ENCODE measurements around the gene PRCC. TPM values are rescaled to one million over a fixed set of nuclear protein-coding genes. Genes with fewer than 3 reads are reported as not detected.

Gene PRCC
- polyA plus RNA-seq, 3 donors, result 26.7 to 37.1 (median 29.6) TPM

GRCh38 chr1:156772728-156773497, 5.6 kb downstream of the PRCC start:
- no peak for DNase-seq
- H3K36me3 ChIP-seq (replicated peaks in 1 of 2; ENCODE audit: control insufficient read depth in 1 of 2, insufficient read depth in 2 of 2, low read length in 2 of 2), result peaks cover 13 to 55% of the 10 kb centered on the region in 2 donors
- H3K36me3 Mint-ChIP-seq, result peaks cover 33 to 40% of the 10 kb centered on the region in 2 donors
- no peak overlapping the region for H3K4me3 Mint-ChIP-seq
- no peak overlapping the region for H3K4me2 ChIP-seq (replicated peaks; ENCODE audit: extremely low read depth, low read length, poor library complexity, severe bottlenecking)
- no peak overlapping the region for H3K27ac ChIP-seq (ENCODE audit: low read depth in 1 of 2, low read length in 2 of 2)
- no peaks in the 10 kb centered on the region for H3K27me3 ChIP-seq (ENCODE audit: control insufficient read depth in 2 of 2, insufficient read depth in 2 of 2, low read length in 2 of 2)
- no peaks in the 10 kb centered on the region for H3K9me3 ChIP-seq (replicated peaks in 1 of 2; ENCODE audit: control insufficient read depth in 1 of 2, insufficient read depth in 1 of 2, low read length in 2 of 2)
- H3K9me3 Mint-ChIP-seq, result no peaks in the 10 kb centered on the region
- H3K4me1 ChIP-seq (ENCODE audit: control insufficient read depth in 1 of 2, insufficient read depth in 2 of 2, low read length in 2 of 2), result peaks cover 15 to 20% of the 10 kb centered on the region in 2 donors
- peaks cover 98% of the 10 kb centered on the region for H3K79me2 ChIP-seq (ENCODE audit: insufficient read depth, low read length)
- H3K27me3 Mint-ChIP-seq (ENCODE audit: low read depth in 3 of 3), result no peaks in the 10 kb centered on the region
- no peak overlapping the region for H2AFZ ChIP-seq (ENCODE audit: insufficient read depth, low read depth, low read length, poor library complexity, severe bottlenecking)
- H3K4me3 ChIP-seq (replicated peaks in 1 of 3; ENCODE audit: low read depth in 2 of 3, low read length in 3 of 3), result no peak overlapping the region
- TF ChIP-seq CTCF (IDR thresholded peaks at IDR 0.05), result no peak
- H3K27ac Mint-ChIP-seq, result peak overlapping the region in 3 of 7 donors; percentile 26 to 76 (median 47)
- peaks cover 39% of the 10 kb centered on the region for H3K4me1 Mint-ChIP-seq
- WGBS (ENCODE audit: insufficient coverage), result 91% methylated on average over 4 of the region's 9 CpGs
- no peak overlapping the region for H3K9ac ChIP-seq (ENCODE audit: insufficient read depth, low read length, poor library complexity, severe bottlenecking)
- H4K20me1 ChIP-seq (ENCODE audit: insufficient read depth, low read length), result peaks cover 70% of the 10 kb centered on the region
- intact Hi-C loops (cut with micrococcal nuclease), result no loop called here

GRCh38 chr1:156773607-156774006, 6.3 kb downstream of the PRCC start:
- H3K4me2 ChIP-seq (replicated peaks; ENCODE audit: extremely low read depth, low read length, poor library complexity, severe bottlenecking), result no peak overlapping the region
- intact Hi-C loops (cut with micrococcal nuclease), result no loop called here

More at GRCh38 chr1:156773607-156774006, 6.3 kb downstream of the PRCC start:
- Histone ChIP-seq H4K20me1 (ENCODE audit: insufficient read depth, low read length) (peaks cover 74% of the 10 kb centered on the region), H3K27me3 (ENCODE audit: control insufficient read depth in 2 of 2, insufficient read depth in 2 of 2, low read length in 2 of 2) (no peaks in the 10 kb centered on the region), H2AFZ (ENCODE audit: insufficient read depth, low read depth, low read length, poor library complexity, severe bottlenecking) (no peak overlapping the region), H3K4me3 (replicated peaks in 1 of 3; ENCODE audit: low read depth in 2 of 3, low read length in 3 of 3) (no peak overlapping the region), H3K9ac (ENCODE audit: insufficient read depth, low read length, poor library complexity, severe bottlenecking) (no peak overlapping the region), H3K27ac (ENCODE audit: low read depth in 1 of 2, low read length in 2 of 2) (no peak overlapping the region), H3K4me1 (ENCODE audit: control insufficient read depth in 1 of 2, insufficient read depth in 2 of 2, low read length in 2 of 2) (peaks cover 8 to 13% of the 10 kb centered on the region in 2 donors), H3K9me3 (replicated peaks in 1 of 2; ENCODE audit: control insufficient read depth in 1 of 2, insufficient read depth in 1 of 2, low read length in 2 of 2) (no peaks in the 10 kb centered on the region), H3K36me3 (replicated peaks in 1 of 2; ENCODE audit: control insufficient read depth in 1 of 2, insufficient read depth in 2 of 2, low read length in 2 of 2) (peaks cover 13 to 55% of the 10 kb centered on the region in 2 donors), H3K79me2 (ENCODE audit: insufficient read depth, low read length) (peaks cover 98% of the 10 kb centered on the region)
- TF ChIP-seq CTCF (IDR thresholded peaks at IDR 0.05), result no peak
- no peaks in the 10 kb centered on the region for H3K27me3 Mint-ChIP-seq (ENCODE audit: low read depth in 3 of 3)
- H3K4me3 Mint-ChIP-seq, result no peak overlapping the region
- H3K36me3 Mint-ChIP-seq, result peaks cover 39 to 40% of the 10 kb centered on the region in 2 donors
- H3K27ac Mint-ChIP-seq, result peak overlapping the region in 1 of 7 donors; percentile 47
- WGBS (ENCODE audit: insufficient coverage), result no CpG with 5 or more reads among the region's 3 CpGs
- DNase-seq, result no peak
- H3K4me1 Mint-ChIP-seq, result peaks cover 32% of the 10 kb centered on the region
- H3K9me3 Mint-ChIP-seq, result no peaks in the 10 kb centered on the region
